ENCODE measurements around the gene PTCH2. TPM values are rescaled to one million over a fixed set of nuclear protein-coding genes. Genes with fewer than 3 reads are reported as not detected.

The PTCH2 gene
- total RNA-seq, 2 donors from 2014 or later, result 0.22 to 0.24 TPM

DNA sequence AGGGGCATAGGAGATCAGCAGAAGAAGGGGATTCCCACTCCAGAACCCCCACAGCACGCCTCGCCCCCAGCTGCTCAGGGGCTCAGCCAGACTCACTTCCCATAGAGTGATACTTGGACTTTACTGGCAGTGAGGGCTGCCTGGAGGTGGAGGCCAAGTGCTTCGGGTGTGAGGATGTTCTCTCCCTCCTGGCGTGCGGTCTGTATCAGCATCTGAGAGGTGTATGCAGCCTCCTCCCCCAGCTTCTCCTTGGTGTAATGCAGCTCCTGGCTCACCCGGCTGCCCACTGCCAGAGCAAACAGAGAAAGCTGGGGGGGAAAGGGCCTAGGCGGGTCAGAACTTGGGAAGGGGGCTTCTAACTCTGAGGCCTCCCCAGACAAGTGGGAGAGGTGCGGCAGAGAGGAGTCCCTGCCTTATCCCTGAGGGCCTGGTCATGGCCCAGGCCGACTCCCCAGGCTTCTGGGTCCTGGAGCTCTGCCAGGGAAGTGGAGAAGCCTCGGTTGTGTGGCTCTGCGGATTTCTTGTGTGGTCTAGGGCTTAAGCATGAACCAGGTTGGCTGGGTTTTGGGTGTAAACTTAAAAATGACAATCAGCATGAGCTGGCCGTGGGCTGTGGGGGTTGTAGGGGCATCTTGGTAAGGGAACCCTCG is 10.9 kb downstream of the PTCH2 start:
- TF ChIP-seq, protein P1, sequence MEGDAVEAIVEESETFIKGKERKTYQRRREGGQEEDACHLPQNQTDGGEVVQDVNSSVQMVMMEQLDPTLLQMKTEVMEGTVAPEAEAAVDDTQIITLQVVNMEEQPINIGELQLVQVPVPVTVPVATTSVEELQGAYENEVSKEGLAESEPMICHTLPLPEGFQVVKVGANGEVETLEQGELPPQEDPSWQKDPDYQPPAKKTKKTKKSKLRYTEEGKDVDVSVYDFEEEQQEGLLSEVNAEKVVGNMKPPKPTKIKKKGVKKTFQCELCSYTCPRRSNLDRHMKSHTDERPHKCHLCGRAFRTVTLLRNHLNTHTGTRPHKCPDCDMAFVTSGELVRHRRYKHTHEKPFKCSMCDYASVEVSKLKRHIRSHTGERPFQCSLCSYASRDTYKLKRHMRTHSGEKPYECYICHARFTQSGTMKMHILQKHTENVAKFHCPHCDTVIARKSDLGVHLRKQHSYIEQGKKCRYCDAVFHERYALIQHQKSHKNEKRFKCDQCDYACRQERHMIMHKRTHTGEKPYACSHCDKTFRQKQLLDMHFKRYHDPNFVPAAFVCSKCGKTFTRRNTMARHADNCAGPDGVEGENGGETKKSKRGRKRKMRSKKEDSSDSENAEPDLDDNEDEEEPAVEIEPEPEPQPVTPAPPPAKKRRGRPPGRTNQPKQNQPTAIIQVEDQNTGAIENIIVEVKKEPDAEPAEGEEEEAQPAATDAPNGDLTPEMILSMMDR (IDR thresholded peaks at IDR 0.05), result no peak

DNA sequence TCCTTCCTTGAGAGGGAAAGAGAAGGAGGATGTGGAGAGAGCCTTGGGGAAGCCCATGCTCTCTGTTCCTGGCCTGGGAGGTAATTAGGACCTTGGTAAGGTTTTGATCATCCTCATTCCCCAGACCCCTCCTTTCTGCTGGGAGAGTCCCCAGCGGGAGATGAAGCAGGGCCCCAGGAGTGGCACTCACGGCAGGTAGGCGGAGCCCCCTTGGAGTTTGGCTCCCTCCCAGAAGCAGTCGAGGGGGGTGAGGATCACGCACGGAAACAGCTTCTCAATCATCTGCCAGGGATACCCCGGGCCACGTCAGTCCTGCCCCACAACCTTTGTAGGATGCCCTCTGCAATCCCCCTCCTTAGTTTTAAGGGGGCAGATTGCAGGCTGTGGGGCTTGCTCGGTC is 11.5 kb downstream of the PTCH2 start:
- no peaks in the 10 kb centered on the region for H3K36me3 ChIP-seq
- no peak overlapping the region for H3K27ac ChIP-seq
- no peak overlapping the region for H3K4me3 ChIP-seq
- no peaks in the 10 kb centered on the region for H3K27me3 ChIP-seq
- TF ChIP-seq, protein P1 (IDR thresholded peaks at IDR 0.05), result no peak
- no peak for DNase-seq (ENCODE audit: low spot score)
- H3K9me3 ChIP-seq, result no peaks in the 10 kb centered on the region
- H3K4me1 ChIP-seq, result peaks cover 0 to 4% of the 10 kb centered on the region in 2 donors

More for the DNA sequence above, 10.9 kb downstream of the PTCH2 start:
- Histone ChIP-seq H3K27ac (no peak overlapping the region), H3K4me3 (no peak overlapping the region), H3K9me3 (no peaks in the 10 kb centered on the region), H3K36me3 (no peaks in the 10 kb centered on the region), H3K27me3 (no peaks in the 10 kb centered on the region), H3K4me1 (no peaks in the 10 kb centered on the region)
- no peak for DNase-seq (ENCODE audit: low spot score)

DNA sequence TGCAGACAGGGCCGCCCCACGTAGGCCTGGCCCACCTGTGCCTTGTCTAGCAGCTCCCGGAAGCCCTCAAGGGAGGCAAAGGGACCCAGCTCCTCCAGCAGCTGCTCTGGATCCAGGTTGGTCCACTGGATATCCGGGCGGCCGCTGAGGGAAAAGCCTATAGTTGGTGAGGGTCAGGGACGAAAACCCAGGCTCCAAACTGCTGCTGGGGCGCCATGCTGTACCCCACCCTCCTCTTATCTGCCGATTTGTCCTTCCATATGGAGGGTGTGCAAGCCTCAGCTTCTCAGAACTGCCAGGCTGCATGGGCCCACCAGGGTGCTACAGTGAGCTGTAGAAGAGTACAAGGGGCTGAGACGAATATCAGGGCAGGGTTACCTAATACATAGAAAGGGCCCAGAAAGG is 12.2 kb downstream of the PTCH2 start:
- Histone ChIP-seq H3K27ac (no peak overlapping the region), H3K4me3 (no peak overlapping the region), H3K36me3 (no peaks in the 10 kb centered on the region), H3K27me3 (no peaks in the 10 kb centered on the region), H3K9me3 (no peaks in the 10 kb centered on the region), H3K4me1 (peaks cover 0 to 4% of the 10 kb centered on the region in 2 donors)
- no peak for DNase-seq (ENCODE audit: low spot score)
- TF ChIP-seq, protein P1 (IDR thresholded peaks at IDR 0.05), result no peak

DNA sequence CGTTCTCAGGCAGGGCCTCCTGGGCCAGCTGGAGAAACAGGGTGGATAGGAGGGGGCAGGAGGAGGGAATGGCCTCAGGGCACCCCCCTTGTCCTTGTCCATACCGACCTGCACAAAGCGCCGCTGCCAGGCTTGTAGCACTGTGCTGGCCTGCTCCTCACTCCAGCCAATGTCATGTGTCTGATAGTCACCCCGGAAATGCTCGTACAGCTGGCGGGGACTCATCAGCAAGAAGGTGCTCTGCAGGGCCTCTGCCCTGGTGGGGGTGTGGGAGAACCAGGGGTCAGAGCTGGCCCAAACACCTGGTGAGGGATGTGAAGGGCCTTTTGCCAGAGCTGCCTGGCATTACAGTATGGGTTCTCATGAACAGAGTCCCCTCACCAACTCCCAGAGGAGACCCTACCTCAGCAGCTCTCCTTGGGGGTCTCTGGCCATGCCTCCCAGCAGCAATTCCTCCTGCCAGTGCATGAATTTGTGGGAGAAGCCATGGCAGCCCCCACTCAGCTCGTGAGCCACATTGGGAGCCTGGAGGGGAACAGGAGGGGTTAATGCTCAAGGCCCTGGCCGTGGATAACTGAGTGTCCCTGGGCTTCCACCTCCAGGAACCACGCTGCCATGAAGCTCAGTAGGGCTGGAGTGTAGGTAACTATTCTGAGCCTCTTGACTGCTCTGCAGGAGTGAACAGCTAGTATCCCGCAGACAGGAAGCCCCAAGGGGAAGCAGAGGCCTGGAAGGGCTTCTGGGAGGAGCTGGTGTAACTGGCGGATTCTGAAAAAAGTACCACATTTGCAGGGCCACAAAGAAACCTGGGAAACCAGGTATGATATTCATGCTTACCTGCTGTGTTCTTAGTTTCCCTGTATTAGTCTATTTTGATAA is 13.3 kb downstream of the PTCH2 start:
- Histone ChIP-seq H3K4me1 (peaks cover 0 to 4% of the 10 kb centered on the region in 2 donors), H3K4me3 (no peak overlapping the region), H3K36me3 (no peaks in the 10 kb centered on the region), H3K27me3 (no peaks in the 10 kb centered on the region), H3K9me3 (no peaks in the 10 kb centered on the region), H3K27ac (no peak overlapping the region)
- no peak for DNase-seq (ENCODE audit: low spot score)
- TF ChIP-seq, protein P1 (IDR thresholded peaks at IDR 0.05), result no peak

DNA sequence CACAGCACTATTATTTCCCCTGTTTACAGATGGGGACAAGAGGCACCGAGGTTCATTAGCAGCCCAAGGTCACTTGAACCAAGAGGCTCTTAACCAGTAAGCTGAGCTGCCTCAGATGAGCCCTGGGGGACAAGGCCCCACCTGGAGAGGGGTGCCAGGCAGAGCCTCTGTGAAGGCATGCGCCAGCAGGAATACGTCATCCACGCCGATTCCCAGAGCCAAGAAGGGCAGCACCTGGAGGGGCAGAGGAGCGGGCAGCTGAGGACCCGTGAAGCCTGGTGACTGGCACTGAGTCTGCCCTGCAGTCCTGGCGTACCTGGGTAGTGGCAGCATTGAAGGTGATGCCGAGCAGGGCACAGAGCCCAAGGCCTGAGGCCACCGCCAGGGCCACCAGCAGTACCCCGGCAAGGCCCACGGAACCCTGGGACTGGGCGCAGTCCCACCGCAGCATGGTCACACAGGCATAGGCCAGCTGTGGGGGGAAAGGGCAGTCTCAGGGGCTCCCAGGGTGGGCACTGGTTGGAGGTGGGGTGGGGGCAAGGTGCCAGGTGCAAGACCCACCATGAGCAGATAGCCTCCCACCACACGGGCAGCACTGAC is 14.1 kb downstream of the PTCH2 start:
- no peak for DNase-seq (ENCODE audit: low spot score)
- H3K4me1 ChIP-seq, result peaks cover 0 to 4% of the 10 kb centered on the region in 2 donors
- H3K36me3 ChIP-seq, result no peaks in the 10 kb centered on the region
- H3K27me3 ChIP-seq, result no peaks in the 10 kb centered on the region
- H3K9me3 ChIP-seq, result no peaks in the 10 kb centered on the region
- no peak overlapping the region for H3K27ac ChIP-seq
- TF ChIP-seq, protein P1 (IDR thresholded peaks at IDR 0.05), result no peak
- no peak overlapping the region for H3K4me3 ChIP-seq
